SKM-1 treated with dmso at 0.1 percent for 144 hours (cell line): ENCODE measurements around the gene RAB18.
A peak's percentile ranks its signal among the peaks of the same experiment; 100 is the strongest.
"Not testable (repeated sequence)": the region's sequence is repeated elsewhere in the genome, so short reads cannot be mapped to it uniquely, and the experiment has no call there.

Source experiments
- DNase-seq: peaks from one replicate; lab custom pipeline; 2025; ENCODE audit not compliant: unreplicated experiment; lab: John Stamatoyannopoulos, UW

Gene RAB18

DNA sequence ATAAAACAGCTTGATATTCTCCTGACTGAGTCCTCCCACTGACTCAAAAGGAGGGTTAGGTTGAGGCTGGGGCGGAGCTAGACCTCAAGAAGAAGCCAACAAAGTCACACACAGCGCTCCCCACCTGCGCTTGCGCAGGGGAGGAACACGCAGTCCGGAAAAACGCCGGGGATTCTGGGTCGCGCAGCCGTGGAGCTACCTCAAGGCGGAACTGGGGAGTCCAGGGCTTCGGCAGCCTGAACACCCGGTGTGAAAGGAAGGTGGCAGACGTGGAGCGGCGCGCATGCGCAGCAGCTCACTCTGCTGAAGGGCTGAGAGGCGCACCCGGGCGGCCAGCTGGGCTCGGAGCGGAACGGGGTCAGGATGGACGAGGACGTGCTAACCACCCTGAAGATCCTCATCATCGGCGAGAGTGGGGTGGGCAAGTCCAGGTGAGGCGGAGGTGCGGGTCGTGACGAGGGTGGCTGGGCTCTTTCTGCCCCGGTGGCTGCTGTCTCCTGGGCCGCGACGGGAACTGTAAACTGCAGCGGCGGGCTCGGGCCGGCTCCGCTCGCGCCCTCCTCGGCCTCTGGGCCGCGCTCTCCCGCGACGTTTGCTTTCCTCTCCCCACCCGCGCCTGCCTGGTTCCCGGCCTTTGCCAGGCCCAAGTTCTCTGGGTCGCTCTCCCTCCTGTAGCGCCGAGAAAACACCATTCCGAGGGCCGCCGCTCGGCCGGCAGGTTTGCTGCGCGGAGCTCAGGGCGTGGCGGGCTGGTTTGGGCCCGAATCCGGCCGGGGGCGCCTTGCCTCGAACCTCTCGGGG lies at the start of gene RAB18:
Gene RAB18 (plus strand): TSS at position 298 of the 801 bp plus-strand sequence. CDS start 66 bp downstream, at position 364.
- peak; percentile 83 for DNase-seq

DNA sequence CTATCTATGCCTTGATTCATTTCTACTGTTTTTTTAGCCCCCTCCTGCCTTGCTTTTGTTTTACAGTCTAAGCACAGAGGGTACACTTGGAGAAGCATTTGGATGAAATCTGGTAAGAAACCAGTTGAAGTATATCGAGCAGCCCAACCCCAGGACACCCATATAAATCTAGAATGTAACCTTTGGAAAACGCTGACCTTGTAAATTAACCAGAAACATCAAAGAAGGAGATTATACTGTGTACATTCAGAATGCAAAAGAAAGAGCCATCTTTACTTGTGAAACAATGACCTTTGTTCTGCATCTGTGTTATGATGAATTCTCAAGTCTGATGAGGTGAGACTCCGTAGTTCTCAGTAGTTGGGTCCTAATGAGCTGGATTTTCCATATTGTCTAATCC lies 49.3 kb upstream of the RAB18 start:
- DNase-seq, result no peak

DNA sequence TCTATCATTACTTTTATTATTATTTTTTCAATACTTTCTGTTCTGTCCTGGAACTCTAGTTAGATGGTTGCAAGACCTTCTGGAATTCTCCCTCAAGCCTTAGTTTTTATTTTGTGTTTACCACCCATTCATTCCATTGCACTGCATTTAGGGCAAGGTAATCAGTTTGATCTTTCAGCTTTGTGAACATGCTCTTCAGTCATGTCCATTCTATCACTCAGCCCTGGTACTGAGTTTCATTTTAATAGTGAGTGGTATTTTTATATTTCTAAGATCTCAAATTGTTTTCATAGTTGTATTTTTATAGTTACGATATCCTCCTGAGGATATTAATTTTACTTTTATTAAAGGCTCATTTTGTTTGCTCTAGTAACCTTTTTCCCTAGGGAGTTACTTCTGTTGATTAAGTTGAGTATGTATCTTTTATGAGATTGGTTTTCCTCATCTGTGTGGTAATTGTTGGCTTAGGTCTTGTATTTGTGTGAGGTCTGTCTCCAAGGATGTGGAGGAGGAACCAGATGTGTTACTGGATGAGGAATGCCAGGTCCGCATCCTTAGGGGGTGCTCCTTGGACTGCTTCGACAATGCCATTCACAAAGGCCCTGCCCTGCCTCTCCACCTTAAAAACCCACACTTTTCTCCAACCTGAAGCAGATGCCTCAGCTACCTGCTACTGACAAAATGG lies 46.7 kb upstream of the RAB18 start:
- DNase-seq, result peak; percentile 72

DNA sequence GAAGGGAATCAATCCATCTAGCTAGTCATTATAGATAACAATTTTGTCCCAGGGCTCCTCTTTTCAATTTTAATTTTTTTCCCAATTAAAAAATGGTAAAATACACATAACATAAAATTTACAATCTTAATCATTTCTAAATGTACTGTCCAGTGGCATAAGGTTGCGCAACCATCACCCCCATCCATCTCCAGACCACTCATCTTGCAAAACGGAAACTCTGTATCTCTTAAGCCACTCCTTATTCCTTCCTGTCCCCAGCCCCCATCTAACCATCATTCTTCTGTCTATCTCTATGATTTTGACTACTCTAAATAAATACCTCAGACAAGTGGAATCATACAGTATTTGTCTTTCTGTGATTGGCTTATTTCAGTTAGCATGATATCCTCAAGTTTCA lies 46.1 kb upstream of the RAB18 start:
- DNase-seq, result peak; percentile 14

DNA sequence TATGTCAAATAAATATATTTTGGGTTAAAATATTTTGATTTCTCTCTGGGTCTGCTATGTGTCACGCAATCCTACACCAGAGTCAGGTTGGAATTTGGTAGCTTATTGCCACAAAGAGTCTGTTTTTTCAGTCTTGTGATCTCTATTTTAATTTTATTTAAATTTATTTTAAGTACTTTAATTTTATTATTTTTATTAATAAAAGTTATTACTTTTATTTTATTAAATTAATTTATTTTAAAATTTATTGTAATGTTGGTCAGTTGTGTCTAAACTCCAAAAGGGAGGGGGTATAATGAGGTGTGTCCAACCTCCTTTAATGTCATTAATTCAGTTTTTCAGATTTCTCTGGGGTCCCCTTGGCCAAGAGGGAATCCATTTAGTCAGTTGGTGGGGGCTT lies 42.8 kb upstream of the RAB18 start:
- no peak for DNase-seq

DNA sequence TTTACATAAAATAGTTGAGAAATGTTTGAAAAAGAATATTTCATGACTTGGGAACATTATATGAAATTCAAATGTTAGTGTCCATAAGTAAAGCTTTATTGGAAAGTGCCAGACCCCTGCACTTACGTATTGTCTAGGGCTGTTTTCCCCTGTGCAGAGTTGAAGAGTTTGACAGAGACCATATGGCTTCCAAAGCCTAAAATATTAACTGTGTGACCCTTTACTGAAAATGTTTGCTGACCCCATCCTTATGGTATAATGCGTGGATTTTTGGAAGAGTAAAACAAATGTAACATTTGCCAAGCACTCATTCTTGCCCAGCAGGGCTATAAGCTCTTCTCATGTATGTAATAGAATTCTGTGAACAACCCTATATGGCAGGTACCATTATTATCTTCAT lies 40.1 kb upstream of the RAB18 start:
- DNase-seq, result no peak

DNA sequence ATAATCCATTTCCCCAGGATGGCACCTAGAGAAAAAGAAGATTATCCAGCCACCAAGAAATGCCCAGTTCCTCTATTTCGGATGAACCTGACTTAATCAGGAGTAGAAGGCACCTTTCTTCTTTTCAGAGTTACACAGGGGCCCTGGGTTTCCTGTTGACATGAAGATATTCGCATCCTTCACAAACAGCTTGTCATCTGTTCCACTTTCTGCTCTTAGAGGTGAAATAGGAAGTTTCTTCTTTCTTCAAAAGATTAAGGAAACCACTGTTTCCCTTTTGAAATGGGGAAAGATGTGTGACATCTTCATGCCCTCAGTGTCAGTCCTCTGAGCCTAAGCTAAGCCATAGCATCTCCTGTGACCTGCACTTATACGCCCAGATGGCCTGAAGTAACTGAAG lies 39.1 kb upstream of the RAB18 start:
- peak; percentile 62 for DNase-seq

DNA sequence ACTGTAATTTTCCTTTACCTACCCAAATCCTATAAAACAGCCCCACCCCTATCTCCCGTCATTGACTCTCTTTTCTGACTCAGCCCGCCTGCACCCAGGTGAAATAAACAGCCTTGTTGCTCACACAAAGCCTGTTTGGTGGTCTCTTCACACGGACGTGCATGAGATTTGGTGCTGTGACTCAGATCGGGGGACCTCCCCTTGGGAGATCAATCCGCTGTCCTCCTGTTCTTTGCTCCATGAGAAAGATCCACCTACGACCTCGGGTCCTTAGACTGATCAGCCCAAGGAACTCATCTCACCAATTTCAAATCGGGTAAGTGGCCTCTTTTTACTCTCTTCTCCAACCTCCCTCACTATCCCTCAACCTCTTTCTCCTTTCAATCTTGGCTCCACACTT lies 38.5 kb upstream of the RAB18 start:
- DNase-seq, result not testable (repeated sequence)

DNA sequence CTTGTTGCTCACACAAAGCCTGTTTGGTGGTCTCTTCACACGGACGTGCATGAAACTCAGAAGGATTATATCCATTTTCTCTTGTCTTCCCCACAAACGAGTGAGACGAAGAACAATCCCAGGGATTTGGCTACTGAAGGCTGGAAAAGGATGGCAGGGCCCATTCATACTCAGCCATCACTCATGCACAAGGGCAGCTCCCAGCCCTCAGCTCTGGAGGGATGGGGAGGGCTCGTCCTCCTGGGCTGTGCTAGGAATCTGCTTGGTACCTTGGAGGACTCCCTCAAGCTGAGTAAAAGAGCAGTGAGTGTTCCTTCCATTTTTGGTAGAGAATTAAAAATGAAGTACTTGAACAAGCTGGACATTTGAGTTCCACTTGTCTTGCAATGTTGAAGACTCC lies 33.2 kb upstream of the RAB18 start:
- DNase-seq, result no peak

DNA sequence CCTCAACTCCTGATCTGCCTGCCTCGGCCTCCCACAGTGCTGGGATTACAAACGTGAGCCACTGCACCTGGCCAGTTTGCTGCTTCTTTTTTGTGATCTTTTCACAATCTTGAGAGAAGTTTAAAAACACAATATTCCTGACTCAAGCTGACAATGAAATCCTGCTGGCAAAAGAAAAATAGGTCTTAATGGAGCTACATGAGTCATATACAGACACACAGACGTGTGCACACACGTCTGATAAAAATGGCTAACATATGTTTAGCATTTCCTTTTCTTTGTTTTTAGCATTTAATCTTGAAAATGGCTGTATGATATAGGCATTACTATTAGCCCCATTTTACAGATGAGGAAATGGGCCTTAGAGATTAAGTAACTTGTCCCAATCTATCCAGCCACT lies 29.4 kb upstream of the RAB18 start:
- DNase-seq, result no peak

DNA sequence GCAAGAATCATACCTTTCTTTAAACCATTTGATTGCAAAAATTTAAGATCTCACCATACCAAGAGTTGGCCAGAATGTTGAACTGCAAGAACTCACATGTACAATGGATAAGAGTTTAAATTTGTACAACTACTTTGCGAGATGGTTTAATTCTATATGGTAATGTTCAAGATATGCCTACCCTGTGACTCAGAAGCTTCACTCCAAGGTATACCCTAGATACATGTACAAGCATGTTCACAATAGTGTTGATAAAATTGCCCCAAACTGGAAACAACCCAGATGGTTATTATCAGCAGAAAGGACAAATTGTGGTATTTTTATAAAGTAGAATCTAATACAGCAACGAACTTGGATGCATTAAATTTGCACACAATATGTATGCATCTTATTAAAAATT lies 25.1 kb upstream of the RAB18 start:
- DNase-seq, result no peak

DNA sequence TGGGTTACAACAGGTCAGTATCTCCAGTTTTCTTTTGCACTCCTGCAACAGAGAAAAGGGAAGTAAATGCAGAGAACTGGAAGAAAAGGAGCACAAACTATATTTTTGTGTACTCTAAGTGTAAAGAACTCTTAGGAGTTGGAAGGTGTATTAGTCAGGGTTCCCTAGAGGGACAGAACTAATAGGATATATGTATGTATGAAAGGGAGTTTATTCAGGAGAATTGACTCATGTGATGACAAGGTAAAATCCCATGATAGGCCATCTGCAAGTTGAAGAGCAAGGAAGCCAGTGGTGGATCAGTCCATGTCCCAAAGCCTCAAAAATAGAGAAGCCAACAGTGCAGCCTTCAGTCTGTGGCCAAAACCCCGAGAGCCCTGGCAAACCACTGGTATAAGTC lies 22.6 kb upstream of the RAB18 start:
- peak; percentile 15 for DNase-seq

DNA sequence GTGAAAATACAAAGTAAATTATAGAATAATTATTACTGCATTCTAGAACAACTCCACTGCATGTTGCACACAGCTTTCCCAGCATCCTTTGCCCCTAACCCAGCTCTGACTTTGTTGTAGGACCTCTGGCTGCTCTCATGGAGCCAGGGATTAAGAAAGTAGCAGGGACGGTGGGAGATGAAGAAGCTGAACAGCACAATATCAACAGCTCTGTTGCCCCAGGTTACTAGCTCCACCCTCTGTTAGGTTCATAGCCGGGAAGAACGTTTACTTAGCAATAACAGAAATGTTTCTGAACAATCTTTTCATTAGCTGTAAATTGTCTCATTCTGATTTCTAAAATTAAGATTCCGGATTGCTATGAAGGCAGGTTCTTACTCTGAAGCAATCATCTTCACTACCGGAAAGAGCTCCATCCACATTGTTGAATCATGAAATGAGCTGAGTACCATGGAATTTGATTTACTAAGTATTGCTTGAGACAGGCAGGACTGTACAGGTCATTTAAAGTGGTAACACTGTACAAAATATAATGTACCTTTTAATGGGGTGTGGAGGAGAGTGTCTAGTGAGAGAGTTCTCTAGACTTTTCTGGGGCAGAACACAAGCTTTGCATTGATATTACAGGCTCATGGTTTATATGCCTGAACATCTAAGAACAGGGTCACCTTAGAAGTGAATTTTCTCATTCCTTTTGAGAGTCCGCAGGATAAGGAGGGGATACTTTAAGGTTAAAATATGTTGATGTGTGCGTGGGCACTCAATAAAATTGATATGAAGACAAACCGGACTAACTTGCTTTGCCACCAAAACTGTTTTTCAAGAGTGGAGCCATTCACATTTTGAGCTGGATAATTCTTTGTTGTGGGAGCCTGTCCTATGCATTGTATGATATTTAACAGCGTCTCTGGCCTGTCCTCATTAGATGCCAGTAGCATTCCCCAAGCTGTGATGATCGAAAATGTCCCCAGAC lies 20.8 kb upstream of the RAB18 start:
- no peak for DNase-seq

DNA sequence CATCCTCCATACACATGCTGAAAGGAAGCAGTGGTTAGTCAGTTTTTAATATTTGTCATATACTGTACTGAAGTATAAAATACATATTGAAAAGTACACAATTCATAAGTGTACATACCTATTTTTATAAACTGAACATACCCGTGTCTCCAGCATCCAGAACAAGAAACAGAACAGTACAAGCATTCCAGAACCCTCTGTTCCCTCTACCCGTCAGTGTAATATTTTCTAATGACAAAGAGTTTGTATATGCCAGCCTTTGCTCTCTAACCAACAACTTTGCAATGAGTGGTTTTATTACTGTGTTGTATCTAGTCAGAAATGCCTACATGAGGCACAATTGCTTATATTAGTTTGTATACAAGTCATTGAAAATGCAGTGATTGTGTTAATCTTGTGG lies 18.7 kb upstream of the RAB18 start:
- DNase-seq, result no peak

DNA sequence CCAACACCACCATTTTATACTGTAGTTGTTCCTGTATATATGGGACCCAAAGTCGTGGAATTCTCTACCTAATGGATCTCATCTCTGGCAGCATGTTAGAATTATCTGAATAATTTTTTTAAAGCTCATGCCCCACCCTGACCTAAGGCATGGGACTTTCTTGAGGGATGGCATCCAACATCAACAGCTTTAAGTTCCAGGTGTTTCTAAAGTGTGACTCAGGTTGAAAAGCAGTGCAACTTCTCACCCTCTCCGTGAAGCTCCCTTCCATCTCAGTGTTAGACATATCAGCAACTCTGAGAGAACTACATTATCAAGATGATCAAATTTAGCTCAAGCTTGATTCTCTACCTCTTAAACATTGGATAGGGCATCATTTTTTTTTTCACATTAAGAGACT lies 18.1 kb upstream of the RAB18 start:
- DNase-seq, result no peak

DNA sequence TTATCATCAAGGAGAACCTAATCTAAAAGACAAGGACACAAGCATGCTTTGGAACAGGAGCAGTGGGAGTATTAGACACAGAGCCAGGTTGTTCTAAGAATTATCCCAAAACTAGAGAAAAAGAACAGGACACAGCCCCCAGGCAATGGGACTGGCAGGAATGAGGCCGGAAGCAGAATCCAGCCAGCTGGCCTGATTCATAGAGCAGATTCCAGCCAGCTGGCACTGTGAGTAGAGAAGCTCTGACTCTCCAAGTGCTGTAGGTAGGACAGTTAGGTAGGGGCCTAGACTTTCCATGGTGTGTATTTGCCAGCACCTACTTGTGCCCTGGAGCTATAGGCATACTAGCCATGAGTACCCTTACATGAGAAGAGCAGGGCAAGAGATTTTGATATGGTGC lies 13.3 kb upstream of the RAB18 start:
- no peak for DNase-seq

DNA sequence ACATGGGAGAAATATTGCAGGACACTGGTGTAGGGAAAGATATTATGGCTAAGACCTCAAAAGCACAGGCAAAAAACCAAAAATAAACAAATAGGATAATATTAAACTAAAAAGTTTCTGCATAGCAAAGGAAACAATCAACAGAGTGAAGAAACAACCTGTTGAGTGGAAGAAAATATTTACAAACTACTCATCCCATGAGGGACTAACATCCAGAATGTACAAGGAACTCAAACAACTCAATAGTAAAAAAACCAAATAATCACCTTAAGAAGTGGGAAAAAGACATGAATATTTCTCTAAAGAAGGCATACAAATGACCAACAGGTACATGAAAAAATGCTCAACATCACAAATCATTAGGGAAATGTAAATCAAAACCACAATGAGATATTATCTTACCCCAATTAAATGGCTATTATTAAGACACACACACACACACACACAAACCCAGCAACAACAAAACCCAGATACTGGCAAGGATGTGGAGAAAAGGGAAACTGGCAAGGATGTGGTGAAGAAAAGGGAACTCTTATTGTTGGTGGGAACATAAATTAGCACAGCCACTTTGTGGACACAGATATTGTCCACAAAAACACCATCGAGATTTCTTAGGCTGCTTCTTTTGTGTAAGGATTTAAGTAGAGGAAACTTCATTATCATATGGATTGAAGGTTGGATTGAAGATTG lies 9.8 kb upstream of the RAB18 start:
- peak; percentile 10 for DNase-seq

DNA sequence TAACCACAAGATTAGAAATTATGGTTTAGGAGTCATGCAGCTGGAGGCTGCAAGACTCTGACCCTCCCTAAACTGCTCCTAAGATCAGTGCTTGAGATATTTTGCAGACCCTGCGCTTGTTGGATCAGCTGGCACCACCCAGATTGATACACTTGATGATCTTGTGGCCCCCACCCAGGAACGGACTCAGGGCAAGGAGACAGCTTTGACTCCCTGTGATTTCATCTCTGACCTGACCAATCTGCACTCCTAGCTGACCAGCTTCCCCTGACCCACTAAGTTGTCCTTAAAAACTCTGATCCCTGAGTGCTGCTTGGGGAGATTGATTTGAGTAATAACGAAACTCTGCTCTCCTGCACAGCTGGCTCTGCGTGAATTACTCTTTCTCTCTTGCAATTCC lies 8.0 kb upstream of the RAB18 start:
- DNase-seq, result no peak

DNA sequence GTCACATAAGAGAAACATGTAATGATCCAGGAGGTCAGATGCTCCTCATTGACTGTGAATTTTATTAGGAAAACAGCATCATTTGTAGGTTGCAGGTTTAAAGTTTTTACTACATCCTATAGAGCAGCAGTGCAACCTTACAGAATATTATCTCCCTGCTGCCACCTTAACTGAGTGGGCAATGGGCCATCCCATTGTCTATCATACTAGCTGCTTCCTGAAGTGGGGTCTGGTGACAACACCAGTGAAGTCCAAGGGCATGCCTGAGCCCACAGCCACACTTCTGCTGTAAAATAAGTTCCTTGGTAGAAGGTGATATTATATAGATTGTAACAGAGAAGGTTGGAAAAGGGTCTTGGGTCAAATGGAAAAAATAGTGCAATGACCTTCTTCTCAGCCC lies 4.0 kb upstream of the RAB18 start:
- no peak for DNase-seq

DNA sequence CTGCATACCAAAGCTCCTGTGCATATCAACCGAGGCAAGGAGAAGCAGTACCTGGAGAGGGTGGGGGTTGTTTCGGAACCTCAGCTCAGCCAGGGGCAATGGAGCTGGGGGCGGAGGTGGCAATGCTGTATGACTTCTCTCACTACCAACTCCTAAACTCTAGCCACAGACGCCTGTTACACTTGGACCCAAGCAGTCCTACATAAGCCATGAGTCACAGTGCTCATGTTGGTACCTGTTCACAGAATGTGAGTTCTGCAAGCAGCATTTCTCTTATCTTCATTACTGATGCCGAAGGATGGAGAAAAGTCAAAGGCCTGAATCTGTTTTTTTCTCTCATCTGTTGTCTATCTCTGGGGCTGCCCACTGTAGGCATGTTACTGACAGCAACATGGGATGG lies 3.2 kb upstream of the RAB18 start:
- DNase-seq, result no peak

DNA sequence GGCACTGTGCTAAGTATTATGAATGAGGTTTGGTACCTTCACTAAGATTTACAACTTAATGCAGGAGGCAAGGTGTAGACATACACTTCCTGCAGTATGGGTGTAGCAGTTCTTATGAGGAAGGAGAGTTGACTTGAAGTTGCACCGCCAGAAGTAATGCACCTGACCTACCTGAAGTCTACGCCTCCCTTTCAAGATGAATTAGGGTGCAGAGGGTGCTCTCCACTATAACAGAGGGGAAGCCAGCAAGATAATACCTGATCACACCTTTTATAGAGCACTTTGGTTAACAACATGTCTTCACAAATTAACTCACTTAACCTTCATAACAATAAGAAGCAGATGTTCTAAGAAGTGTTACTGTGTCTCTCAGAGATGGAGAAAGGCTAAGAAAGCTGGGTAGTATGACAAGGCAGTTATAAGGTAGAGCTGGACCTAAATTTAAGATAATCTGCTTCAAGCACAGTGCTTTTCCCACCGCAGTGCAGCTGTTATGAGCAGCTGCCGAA lies 552 bp upstream of the RAB18 start:
- no peak for DNase-seq
